OCI-LY7 (cell line): ENCODE measurements around the gene TEX22.

ENCODE experiments used
- EZH2phosphoT487 ChIP-seq: fragments of 200-600 bp; sonication (generic); IDR thresholded peaks from 2 replicates; pipeline ENCODE4 v1.6.1; 2018; ENCODE audit warnings: low read depth, borderline replicate concordance, mild to moderate bottlenecking, mixed run types, antibody characterized with exemption, low read length, moderate library complexity, mixed read lengths
- TF ChIP-seq, protein P1 (sequence below): fragments of 200-600 bp; sonication (generic); conservative IDR thresholded peaks from 2 replicates; pipeline ENCODE4 v1.5.1; 2014; ENCODE audit warnings: mild to moderate bottlenecking, antibody characterized with exemption, low read length, moderate library complexity, mixed read lengths

DNA sequence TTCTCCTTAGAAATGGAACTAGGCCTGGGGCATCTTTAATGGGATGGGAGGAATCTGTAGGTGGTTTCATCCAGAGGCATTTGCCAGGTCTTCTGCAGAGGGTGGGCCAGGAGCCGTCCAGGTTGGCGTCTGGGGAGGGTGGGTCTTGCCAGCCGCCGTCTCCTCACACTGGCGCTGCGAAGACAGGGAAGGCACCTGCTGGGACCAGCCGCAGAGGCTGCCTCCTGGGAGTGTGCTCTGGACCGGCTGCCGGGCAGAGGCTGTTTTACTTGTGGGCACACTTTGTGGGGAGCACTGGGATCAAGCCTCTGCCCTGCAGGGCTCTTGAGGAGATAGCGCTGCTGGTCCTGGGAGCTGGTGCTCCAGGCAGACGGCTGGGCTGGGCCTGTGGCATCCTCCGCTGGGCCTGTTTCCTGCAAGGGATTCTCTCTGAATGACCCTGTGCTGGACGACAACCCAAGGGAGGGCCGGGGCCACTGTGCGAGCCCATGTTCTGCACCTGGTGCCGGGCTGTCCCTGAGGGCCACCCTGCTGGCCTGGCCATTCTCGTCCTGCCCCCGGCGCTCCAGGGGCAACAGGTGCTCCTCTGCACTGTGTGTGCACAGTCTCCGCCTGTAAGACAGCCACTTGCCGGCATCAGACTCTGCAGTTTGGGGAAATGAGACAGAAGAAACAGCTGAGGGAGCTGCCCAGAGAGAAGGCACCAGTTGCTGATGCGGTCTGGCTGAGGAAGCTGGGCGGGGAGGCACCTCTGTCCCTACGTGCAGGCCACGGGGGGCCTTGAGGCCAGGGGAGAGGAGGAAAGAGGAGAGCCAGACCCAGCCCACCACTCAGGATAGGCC lies 10.0 kb upstream of the TEX22 start:
- TF ChIP-seq, protein P1, sequence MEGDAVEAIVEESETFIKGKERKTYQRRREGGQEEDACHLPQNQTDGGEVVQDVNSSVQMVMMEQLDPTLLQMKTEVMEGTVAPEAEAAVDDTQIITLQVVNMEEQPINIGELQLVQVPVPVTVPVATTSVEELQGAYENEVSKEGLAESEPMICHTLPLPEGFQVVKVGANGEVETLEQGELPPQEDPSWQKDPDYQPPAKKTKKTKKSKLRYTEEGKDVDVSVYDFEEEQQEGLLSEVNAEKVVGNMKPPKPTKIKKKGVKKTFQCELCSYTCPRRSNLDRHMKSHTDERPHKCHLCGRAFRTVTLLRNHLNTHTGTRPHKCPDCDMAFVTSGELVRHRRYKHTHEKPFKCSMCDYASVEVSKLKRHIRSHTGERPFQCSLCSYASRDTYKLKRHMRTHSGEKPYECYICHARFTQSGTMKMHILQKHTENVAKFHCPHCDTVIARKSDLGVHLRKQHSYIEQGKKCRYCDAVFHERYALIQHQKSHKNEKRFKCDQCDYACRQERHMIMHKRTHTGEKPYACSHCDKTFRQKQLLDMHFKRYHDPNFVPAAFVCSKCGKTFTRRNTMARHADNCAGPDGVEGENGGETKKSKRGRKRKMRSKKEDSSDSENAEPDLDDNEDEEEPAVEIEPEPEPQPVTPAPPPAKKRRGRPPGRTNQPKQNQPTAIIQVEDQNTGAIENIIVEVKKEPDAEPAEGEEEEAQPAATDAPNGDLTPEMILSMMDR, result no peak
- TF ChIP-seq EZH2phosphoT487, result no peak
